HEK293 (cell line): ENCODE measurements around the gene GSTM5.

Source experiments
- CTCF ChIP-seq: fragments of 450-650 bp; formaldehyde crosslinking; IDR thresholded peaks from 2 replicates; pipeline ENCODE4 v1.5.1; 2016; ENCODE audit warnings: missing biosample characterization, missing genetic modification characterization
- MEIS1 ChIP-seq: sonication (generic); formaldehyde crosslinking; IDR thresholded peaks from 2 replicates; pipeline ENCODE4 v1.8.1; 2022; ENCODE audit warnings: missing genetic modification reagents, mild to moderate bottlenecking, borderline replicate concordance
- SP2 ChIP-seq: fragments of 450-650 bp; formaldehyde crosslinking; IDR thresholded peaks from 2 replicates; pipeline ENCODE4 v1.5.1; 2016; ENCODE audit warnings: missing biosample characterization, missing genetic modification characterization
- ZBTB8A ChIP-seq: fragments of 450-650 bp; formaldehyde crosslinking; IDR thresholded peaks from 2 replicates; pipeline ENCODE4 v1.5.1; 2016; ENCODE audit warnings: missing biosample characterization, missing genetic modification characterization
- ZNF274 ChIP-seq, 2 experiments: fragments of 200-500 bp in 1 of 2; fragments of 450-650 bp in 1 of 2; sonication (Bioruptor generic) in 1 of 2; formaldehyde crosslinking in 1 of 2; IDR thresholded peaks; 2 replicates each; pipeline versions ENCODE4 v1.5.1 to v1.6.1; 2014 to 2016; ENCODE audit warnings: borderline replicate concordance in 1 of 2, inconsistent platforms in 1 of 2, low read length in 1 of 2, missing biosample characterization in 1 of 2, missing genetic modification characterization in 1 of 2
- ZNF501 ChIP-seq: fragments of 450-650 bp; formaldehyde crosslinking; IDR thresholded peaks from 2 replicates; pipeline ENCODE4 v1.5.1; 2016; ENCODE audit warnings: missing biosample characterization, missing genetic modification characterization
- ZNF837 ChIP-seq: fragments of 450-650 bp; formaldehyde crosslinking; IDR thresholded peaks from 2 replicates; pipeline ENCODE4 v1.5.1; 2016; ENCODE audit warnings: missing biosample characterization, missing genetic modification characterization

- TF ChIP-seq CTCF (tag by site-specific recombination) (no peak), MEIS1 (no peak), ZNF837 (tag by site-specific recombination) (no peak), SP2 (no peak), ZNF501 (no peak), ZBTB8A (tag by site-specific recombination) (no peak), ZNF274 (IDR thresholded peaks at IDR 0.05; ENCODE audit: low read length) (no peak), ZNF274 (tag by site-specific recombination; IDR thresholded peaks at IDR 0.05; ENCODE audit: borderline replicate concordance) (no peak)
Observed at GRCh38 chr1:109730666-109731065, 18.6 kb downstream of the GSTM5 start.
